HFFc6 (cell line): ENCODE measurements around the gene PTS. TPM values are rescaled to one million over a fixed set of nuclear protein-coding genes. Genes with fewer than 3 reads are reported as not detected.

ENCODE experiments used
- DNase-seq: peaks from one replicate; pipeline ENCODE4 v3.0.0-alpha.2; 2018
- H3K27ac Mint-ChIP-seq: 2 replicates; pipeline ENCODE4 v1.8.0; 2020; ENCODE audit warnings: mild to moderate bottlenecking, mixed read lengths
- H3K27me3 Mint-ChIP-seq: 2 replicates; pipeline ENCODE4 v1.8.0; 2021; ENCODE audit warnings: mild to moderate bottlenecking, moderate library complexity, mixed read lengths; ENCODE audit not compliant: insufficient read depth
- H3K36me3 Mint-ChIP-seq: 2 replicates; pipeline ENCODE4 v1.8.0; 2021; ENCODE audit warnings: low read depth, mixed read lengths
- H3K4me1 Mint-ChIP-seq: 2 replicates; pipeline ENCODE4 v1.8.0; 2020; ENCODE audit warnings: low read depth, mixed read lengths
- H3K4me3 Mint-ChIP-seq: 2 replicates; pipeline ENCODE4 v1.8.0; 2020; ENCODE audit warnings: mild to moderate bottlenecking, moderate library complexity, mixed read lengths
- H3K9me3 Mint-ChIP-seq: 2 replicates; pipeline ENCODE4 v1.8.0; 2020; ENCODE audit warnings: mild to moderate bottlenecking, mixed read lengths
- CTCF ChIP-seq: fragments of 200-600 bp; sonication (generic); IDR thresholded peaks from 2 replicates; pipeline ENCODE4 v1.5.0; 2021; ENCODE audit warnings: antibody characterized with exemption, mild to moderate bottlenecking
- total RNA-seq, 6 experiments: library from RNA; stranded (reverse); fragmentation: NEBNext Ultra II Directional; extraction: Animal tissue kit (Norgen Biotek cat#: 25700); gene quantifications; 2 replicates in 1 of 6; 3 replicates in 5 of 6; pipeline ENCODE4 v1.2.3, GENCODE V29; 2021

PTS gene
- total RNA-seq, 6 experiments from 2014 or later, result 73.1 to 78.9 (median 75.7) TPM

- Mint-ChIP-seq H3K27me3 (peaks cover 5% of the 10 kb centered on the region), H3K36me3 (no peaks in the 10 kb centered on the region), H3K9me3 (no peaks in the 10 kb centered on the region), H3K4me3 (no peak overlapping the region), H3K27ac (no peak overlapping the region), H3K4me1 (peaks cover 26% of the 10 kb centered on the region)
- TF ChIP-seq CTCF, result no peak
- no peak for DNase-seq
Observed at GRCh38 chr11:112270551-112271180, 44.4 kb downstream of the PTS start.

- DNase-seq, result no peak
- Mint-ChIP-seq H3K9me3 (no peaks in the 10 kb centered on the region), H3K27me3 (peaks cover 5% of the 10 kb centered on the region), H3K4me1 (peaks cover 25% of the 10 kb centered on the region), H3K4me3 (no peak overlapping the region), H3K36me3 (no peaks in the 10 kb centered on the region), H3K27ac (no peak overlapping the region)
- TF ChIP-seq CTCF, result no peak
Observed at GRCh38 chr11:112271242-112271641, 45.0 kb downstream of the PTS start.

GRCh38 chr11:112273066-112273465, 46.8 kb downstream of the PTS start:
- Mint-ChIP-seq H3K27me3 (peaks cover 5% of the 10 kb centered on the region), H3K4me1 (peaks cover 24% of the 10 kb centered on the region), H3K9me3 (no peaks in the 10 kb centered on the region), H3K27ac (no peak overlapping the region), H3K36me3 (no peaks in the 10 kb centered on the region), H3K4me3 (no peak overlapping the region)
- no peak for DNase-seq
- TF ChIP-seq CTCF, result no peak

- no peak for DNase-seq
- Mint-ChIP-seq H3K4me1 (peaks cover 28% of the 10 kb centered on the region), H3K4me3 (no peak overlapping the region), H3K27ac (no peak overlapping the region), H3K9me3 (no peaks in the 10 kb centered on the region), H3K27me3 (peaks cover 5% of the 10 kb centered on the region), H3K36me3 (no peaks in the 10 kb centered on the region)
- TF ChIP-seq CTCF, result no peak
Observed at GRCh38 chr11:112274007-112274783, 48.0 kb downstream of the PTS start.

GRCh38 chr11:112277029-112277428, 50.8 kb downstream of the PTS start:
- DNase-seq, result no peak
- peaks cover 10% of the 10 kb centered on the region for H3K27me3 Mint-ChIP-seq
- peaks cover 40% of the 10 kb centered on the region for H3K4me1 Mint-ChIP-seq
- H3K4me3 Mint-ChIP-seq, result no peak overlapping the region
- TF ChIP-seq CTCF, result no peak
- no peaks in the 10 kb centered on the region for H3K9me3 Mint-ChIP-seq
- no peaks in the 10 kb centered on the region for H3K36me3 Mint-ChIP-seq
- no peak overlapping the region for H3K27ac Mint-ChIP-seq
